Caco-2 (cell line): ENCODE results near the gene ZNF777. TPM values are rescaled to one million over a fixed set of nuclear protein-coding genes. Genes with fewer than 3 reads are reported as not detected.

ENCODE experiments used
- BruUV-seq: library from RNA; stranded (reverse); fragments of 400-500 nt; replicated peaks from 2 replicates; lab custom pipeline; 2021; lab: Mats Ljungman, UMichigan
- CTCF ChIA-PET: fragments of 300-600 bp; sonication (Branson Sonifier 250); formaldehyde crosslinking; loops from one replicate; lab custom pipeline; 2022; ENCODE audit warnings: antibody characterized with exemption; lab: Charles Lee
- POLR2A ChIA-PET: fragments of 300-600 bp; sonication (Branson Sonifier 250); formaldehyde crosslinking; loops from one replicate; lab custom pipeline; 2022; ENCODE audit warnings: antibody characterized with exemption; lab: Charles Lee
- DNase-seq, 2 experiments: peaks; one replicate each; pipeline versions ENCODE4 v3.0.0 to v3.0.0-alpha.2; 2020 to 2022
- H3K27me3 ChIP-seq: replicated peaks from 2 replicates; pipeline ENCODE4 v1.6.0; 2011; ENCODE audit warnings: low read length; ENCODE audit not compliant: control insufficient read depth, insufficient read depth
- H3K36me3 ChIP-seq: 2 replicates; pipeline ENCODE4 v1.5.1; 2011; ENCODE audit warnings: low read length; ENCODE audit not compliant: control insufficient read depth, insufficient read depth
- H3K4me1 ChIP-seq: fragments of 250-450 bp; sonication (Bioruptor Pico); 2 replicates; pipeline ENCODE4 v1.5.1; 2020; ENCODE audit warnings: mild to moderate bottlenecking
- H3K4me3 ChIP-seq: 2 replicates; pipeline ENCODE4 v1.5.1; 2011; ENCODE audit warnings: low read depth, mild to moderate bottlenecking, control low read depth, low read length
- H3K9me3 ChIP-seq: fragments of 250-450 bp; sonication (Bioruptor Pico); 2 replicates; pipeline ENCODE4 v1.5.1; 2020; ENCODE audit warnings: mild to moderate bottlenecking, moderate library complexity
- H3K27ac Mint-ChIP-seq: one replicate; pipeline ENCODE4 v1.8.0; 2022; ENCODE audit warnings: mixed read lengths; ENCODE audit not compliant: unreplicated experiment
- H3K27me3 Mint-ChIP-seq: one replicate; pipeline ENCODE4 v1.8.0; 2022; ENCODE audit warnings: mixed read lengths; ENCODE audit not compliant: insufficient read depth, unreplicated experiment
- H3K36me3 Mint-ChIP-seq: one replicate; pipeline ENCODE4 v1.8.0; 2022; ENCODE audit warnings: mild to moderate bottlenecking, mixed read lengths; ENCODE audit not compliant: insufficient read depth, unreplicated experiment
- H3K4me1 Mint-ChIP-seq: one replicate; pipeline ENCODE4 v1.8.0; 2022; ENCODE audit warnings: low read depth, mixed read lengths; ENCODE audit not compliant: unreplicated experiment
- H3K4me3 Mint-ChIP-seq: one replicate; pipeline ENCODE4 v1.8.0; 2022; ENCODE audit warnings: mild to moderate bottlenecking, moderate library complexity, mixed read lengths; ENCODE audit not compliant: unreplicated experiment
- H3K9me3 Mint-ChIP-seq: one replicate; pipeline ENCODE4 v1.8.0; 2022; ENCODE audit warnings: mixed read lengths; ENCODE audit not compliant: unreplicated experiment
- intact Hi-C: fragments of 100-400 bp; cut with micrococcal nuclease; formaldehyde crosslinking; loops from one replicate; pipeline ENCODE4 v1.10.0; 2022; ENCODE audit not compliant: unreplicated experiment
- total RNA-seq: library from RNA; stranded (reverse); gene quantifications from 2 replicates; pipeline ENCODE4 v1.2.3, GENCODE V29; 2022
- TF ChIP-seq, protein P1 (sequence below), 2 experiments: fragments of 200-600 bp in 1 of 2; IDR thresholded peaks; 1 replicate in 1 of 2; 2 replicates in 1 of 2; pipeline versions ENCODE4 v1.5.1 to v1.8.0; 2011 to 2022; ENCODE audit warnings: antibody characterized with exemption in 1 of 2, control low read depth in 1 of 2, inconsistent platforms in 1 of 2, low read depth in 1 of 2, low read length in 1 of 2, mild to moderate bottlenecking in 1 of 2, moderate library complexity in 1 of 2; ENCODE audit not compliant: insufficient read depth in 1 of 2, severe bottlenecking in 1 of 2, unreplicated experiment in 1 of 2

ZNF777 gene
- total RNA-seq, 1 experiment from 2014 or later, result 22.7 TPM

DNA sequence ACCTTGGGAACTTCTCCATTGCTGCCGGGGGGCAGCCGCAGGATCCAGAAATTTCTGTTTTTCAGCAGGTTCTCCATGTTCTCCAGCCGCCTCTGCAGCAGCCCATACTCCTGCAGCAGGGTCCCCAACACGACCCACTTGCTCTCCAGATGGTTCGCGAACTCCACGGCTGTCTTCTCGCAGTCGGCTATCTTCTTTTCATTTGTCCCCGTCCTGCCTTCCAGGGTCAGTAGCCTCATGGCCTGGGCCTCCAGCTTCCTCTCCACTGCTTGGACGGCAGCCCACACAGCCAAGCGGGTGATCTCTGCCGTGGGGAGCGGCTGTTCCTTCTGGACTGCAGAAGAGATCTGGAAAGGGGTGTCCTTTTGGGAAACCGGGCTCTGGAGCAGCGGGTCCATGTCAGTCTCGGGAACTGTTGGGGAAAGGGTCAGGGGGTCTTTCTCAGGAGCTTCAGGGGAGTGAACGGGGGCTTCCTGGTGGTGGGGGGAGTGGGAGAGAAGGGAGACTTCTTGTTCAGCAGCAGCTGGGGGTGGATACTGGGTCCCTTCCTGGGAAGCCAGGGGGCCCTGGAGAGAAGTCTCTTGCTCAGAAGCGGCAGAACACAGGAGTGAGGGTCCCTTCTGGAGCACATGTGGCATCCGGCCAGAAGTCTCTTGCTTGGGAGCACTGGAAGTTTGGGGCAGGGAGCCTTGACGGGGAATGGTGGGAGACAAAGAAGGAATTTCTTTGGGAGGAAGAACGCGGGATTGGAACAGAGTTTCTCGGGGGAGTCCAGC is 5.5 kb downstream of the ZNF777 start:
- POLR2A ChIA-PET, result no interaction called here
- Mint-ChIP-seq H3K4me3 (no peak overlapping the region), H3K27me3 (no peaks in the 10 kb centered on the region), H3K36me3 (peaks cover 37% of the 10 kb centered on the region), H3K4me1 (no peaks in the 10 kb centered on the region), H3K27ac (no peak overlapping the region), H3K9me3 (no peaks in the 10 kb centered on the region)
- no peak overlapping the region for H3K4me3 ChIP-seq
- H3K36me3 ChIP-seq, result peaks cover 3% of the 10 kb centered on the region; the same call in 1 of the 2 replicates
- H3K9me3 ChIP-seq, result no peaks in the 10 kb centered on the region
- CTCF ChIA-PET, result no interaction called here
- intact Hi-C loops, result no loop called here
- no peaks in the 10 kb centered on the region for H3K4me1 ChIP-seq
- H3K27me3 ChIP-seq, result no peaks in the 10 kb centered on the region
- no TSS peak for BruUV-seq
- no peak for DNase-seq
- TF ChIP-seq, protein P1, sequence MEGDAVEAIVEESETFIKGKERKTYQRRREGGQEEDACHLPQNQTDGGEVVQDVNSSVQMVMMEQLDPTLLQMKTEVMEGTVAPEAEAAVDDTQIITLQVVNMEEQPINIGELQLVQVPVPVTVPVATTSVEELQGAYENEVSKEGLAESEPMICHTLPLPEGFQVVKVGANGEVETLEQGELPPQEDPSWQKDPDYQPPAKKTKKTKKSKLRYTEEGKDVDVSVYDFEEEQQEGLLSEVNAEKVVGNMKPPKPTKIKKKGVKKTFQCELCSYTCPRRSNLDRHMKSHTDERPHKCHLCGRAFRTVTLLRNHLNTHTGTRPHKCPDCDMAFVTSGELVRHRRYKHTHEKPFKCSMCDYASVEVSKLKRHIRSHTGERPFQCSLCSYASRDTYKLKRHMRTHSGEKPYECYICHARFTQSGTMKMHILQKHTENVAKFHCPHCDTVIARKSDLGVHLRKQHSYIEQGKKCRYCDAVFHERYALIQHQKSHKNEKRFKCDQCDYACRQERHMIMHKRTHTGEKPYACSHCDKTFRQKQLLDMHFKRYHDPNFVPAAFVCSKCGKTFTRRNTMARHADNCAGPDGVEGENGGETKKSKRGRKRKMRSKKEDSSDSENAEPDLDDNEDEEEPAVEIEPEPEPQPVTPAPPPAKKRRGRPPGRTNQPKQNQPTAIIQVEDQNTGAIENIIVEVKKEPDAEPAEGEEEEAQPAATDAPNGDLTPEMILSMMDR (IDR thresholded peaks at IDR 0.05; ENCODE audit: insufficient read depth in 1 of 2, low read depth in 1 of 2, low read length in 1 of 2, severe bottlenecking in 1 of 2, unreplicated experiment in 1 of 2), result no peak

DNA sequence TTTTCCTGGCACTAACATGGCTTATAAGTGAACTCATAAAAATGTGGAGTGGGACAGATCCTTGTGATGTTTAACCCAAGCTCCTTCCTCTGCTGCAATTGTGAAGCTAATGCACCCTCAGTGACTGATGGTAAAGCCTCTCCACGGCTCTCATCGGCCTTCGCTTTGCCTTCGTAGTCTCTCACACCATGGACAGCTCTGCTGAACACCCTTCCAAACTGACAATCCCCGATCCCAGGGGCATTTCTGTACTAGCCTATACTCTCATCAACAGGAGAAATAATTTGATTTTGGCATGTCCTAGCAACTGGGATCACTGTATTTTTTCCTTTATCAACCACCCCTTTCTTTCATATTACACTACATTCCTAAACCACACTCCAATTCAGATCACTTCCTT is 6.1 kb downstream of the ZNF777 start:
- Mint-ChIP-seq H3K4me1 (no peaks in the 10 kb centered on the region), H3K4me3 (no peak overlapping the region), H3K9me3 (no peaks in the 10 kb centered on the region), H3K27ac (no peak overlapping the region), H3K36me3 (peaks cover 43% of the 10 kb centered on the region), H3K27me3 (no peaks in the 10 kb centered on the region)
- Histone ChIP-seq H3K9me3 (no peaks in the 10 kb centered on the region), H3K4me1 (no peaks in the 10 kb centered on the region), H3K4me3 (no peak overlapping the region), H3K27me3 (no peaks in the 10 kb centered on the region), H3K36me3 (peaks cover 5% of the 10 kb centered on the region; the same call in 1 of the 2 replicates)
- no peak for DNase-seq
- TF ChIP-seq, protein P1 (IDR thresholded peaks at IDR 0.05; ENCODE audit: insufficient read depth in 1 of 2, low read depth in 1 of 2, low read length in 1 of 2, severe bottlenecking in 1 of 2, unreplicated experiment in 1 of 2), result no peak
- no TSS peak for BruUV-seq
- ChIA-PET POLR2A (no interaction called here), CTCF (no interaction called here)
- intact Hi-C loops, result no loop called here

DNA sequence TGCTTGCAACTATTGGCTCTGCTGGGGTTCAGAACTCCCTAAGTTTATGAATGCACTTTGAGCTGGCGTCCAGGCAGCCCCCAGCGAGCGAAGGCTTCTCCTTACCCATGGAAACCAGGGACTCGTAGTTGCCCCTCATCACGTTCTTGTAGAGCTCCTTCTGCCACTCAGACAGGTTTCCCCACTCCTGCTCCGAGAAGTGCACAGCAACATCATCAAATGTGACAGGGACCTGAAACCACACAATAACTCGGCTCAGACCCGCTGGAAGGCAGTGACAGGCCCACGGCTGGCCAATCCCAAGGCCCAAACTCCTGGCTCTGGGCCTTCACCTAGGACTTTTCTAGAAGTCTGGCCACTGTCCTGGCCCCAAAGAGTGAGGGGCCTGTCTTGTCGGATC is 6.9 kb downstream of the ZNF777 start:
- CTCF ChIA-PET, result no interaction called here
- H3K36me3 ChIP-seq, result peaks cover 5% of the 10 kb centered on the region; the same call in 1 of the 2 replicates
- no peaks in the 10 kb centered on the region for H3K9me3 ChIP-seq
- no peak overlapping the region for H3K4me3 ChIP-seq
- POLR2A ChIA-PET, result no interaction called here
- Mint-ChIP-seq H3K9me3 (no peaks in the 10 kb centered on the region), H3K4me3 (no peak overlapping the region), H3K36me3 (peaks cover 48% of the 10 kb centered on the region), H3K27ac (no peak overlapping the region), H3K4me1 (no peaks in the 10 kb centered on the region), H3K27me3 (no peaks in the 10 kb centered on the region)
- H3K4me1 ChIP-seq, result no peaks in the 10 kb centered on the region
- no peak for DNase-seq
- intact Hi-C loops, result no loop called here
- no peaks in the 10 kb centered on the region for H3K27me3 ChIP-seq
- TF ChIP-seq, protein P1 (IDR thresholded peaks at IDR 0.05; ENCODE audit: insufficient read depth in 1 of 2, low read depth in 1 of 2, low read length in 1 of 2, severe bottlenecking in 1 of 2, unreplicated experiment in 1 of 2), result no peak
- no TSS peak for BruUV-seq
